Pancreas (tissue), 10 donors: ENCODE results near the gene NELFB. TPM values are rescaled to one million over a fixed set of nuclear protein-coding genes. Genes with fewer than 3 reads are reported as not detected.

Experiments used
- ATAC-seq, 4 donors: fragments of 200-7000 bp; cut with Tn5 transposase; one replicate each; pipeline versions ENCODE4 v1.8.0 to v1.9.1; 2020; ENCODE audit warnings: mild to moderate bottlenecking in 4 of 4, moderate library complexity in 4 of 4
- DNase-seq, 6 donors: peaks; one replicate each; pipeline ENCODE4 v3.0.0-alpha.2; 2020
- FAIRE-seq: peaks from 2 replicates; lab custom pipeline; 2012; peaks lifted over from hg19 to GRCh38; lab: Jason Lieb, UNC
- H3K27ac ChIP-seq, 4 donors: fragments of 200-600 bp; sonication (generic); 1 replicate in 3 of 4; 2 replicates in 1 of 4; pipeline versions ENCODE4 v1.5.0 to v1.8.0; 2020
- H3K27me3 ChIP-seq, 4 donors: fragments of 200-600 bp; one replicate each; pipeline ENCODE4 v1.8.0; 2021
- H3K36me3 ChIP-seq, 3 donors: fragments of 200-600 bp; sonication (generic) in 1 of 3; one replicate each; pipeline versions ENCODE4 v1.5.0 to v1.8.0; 2020 to 2021
- H3K4me1 ChIP-seq, 3 donors: fragments of 200-600 bp; one replicate each; pipeline ENCODE4 v1.8.0; 2021
- H3K4me3 ChIP-seq, 4 donors: fragments of 200-600 bp; sonication (generic) in 2 of 4; one replicate each; pipeline versions ENCODE4 v1.5.0 to v1.8.0; 2020 to 2021
- H3K9me3 ChIP-seq, 4 donors: fragments of 200-600 bp; one replicate each; pipeline ENCODE4 v1.8.0; 2021
- CTCF ChIP-seq, 4 donors: fragments of 200-600 bp; sonication (generic) in 3 of 4; IDR thresholded peaks; one replicate each; pipeline versions ENCODE4 v1.5.0 to v1.8.0; 2021; ENCODE audit warnings: antibody characterized with exemption in 4 of 4
- WGBS, 2 donors: extraction: QIAGEN DNeasy Blood & Tissue Kit; methylation state at CpG; one replicate each; pipeline ENCODE4 v1.1.7; 2013; 5-methylcytosine and 5-hydroxymethylcytosine counted together
- intact Hi-C, 3 donors: fragments of 100-400 bp; cut with DNase I; formaldehyde crosslinking; loops; one replicate each; pipeline versions ENCODE4 v1.11.1 to v1.14.2; 2022
- polyA plus RNA-seq, 2 donors: library from polyadenylated mRNA; stranded (reverse); fragments of 200-250 nt; gene quantifications; one replicate each; pipeline ENCODE4 v1.2.3, GENCODE V29; 2013
- total RNA-seq, 6 donors: library from RNA; stranded (reverse); fragmentation: NEBNext Ultra II Directional in 4 of 6; extraction: Animal tissue kit (Norgen Biotek cat#: 25700) in 4 of 6; gene quantifications; one replicate each; pipeline versions ENCODE4 v1.2.1 to v1.2.4, GENCODE V29; 2021 to 2023
- donor health status: healthy with polysubstance abuse.
- donor health status: DM: no; HTN: no; CAD: no; lungs with moderate emphysema.
- donor health status: DM: no; HTN: no; CAD: no.
- donor health status: control.
- donor health status: control.
- donor health status: Bipolar disorder and iron deficiency.
- donor health status: DM: yes; HTN: yes; CAD: no.
- donor health status: DM: no; HTN: no; CAD: no.
- donor health status: DM: no; HTN: no; CAD: no.
- donor health status: DM: yes; HTN: yes; CAD: no.

Gene NELFB
- total and polyA plus RNA-seq, 8 donors = 22.3 to 34.2 (median 29.5) TPM

- peaks cover 62 to 65% (median 63%) of the 10 kb centered on the region in 3 donors for H3K4me1 ChIP-seq
- H3K27ac ChIP-seq = peak overlapping the region in 3 of 4 donors; percentile 91 to 95 (median 94)
- H3K4me3 ChIP-seq = peak overlapping the region in 2 of 4 donors; percentile 57 to 62
- no peaks in the 10 kb centered on the region for H3K27me3 ChIP-seq
- WGBS, 2 donors = 76 to 80% methylated on average over 19 to 20 of the region's 20 CpGs
- no peaks in the 10 kb centered on the region for H3K36me3 ChIP-seq
- DNase-seq (peak in 5 of 6 donors; percentile 26 to 66 (median 55)), ATAC-seq (no peak), FAIRE-seq (no peak)
- TF ChIP-seq CTCF (IDR thresholded peaks at IDR 0.05) = no peak
- intact Hi-C loops = no loop called here
- H3K9me3 ChIP-seq = no peaks in the 10 kb centered on the region
Observed at GRCh38 chr9:137308057-137308619, 53.0 kb downstream of the NELFB start.

GRCh38 chr9:137309368-137310188, 54.5 kb downstream of the NELFB start:
- Histone ChIP-seq H3K27ac (peak overlapping the region; percentile 91 to 99 (median 96)), H3K9me3 (no peaks in the 10 kb centered on the region), H3K4me1 (peaks cover 49 to 56% (median 55%) of the 10 kb centered on the region in 3 donors), H3K36me3 (no peaks in the 10 kb centered on the region), H3K27me3 (no peaks in the 10 kb centered on the region), H3K4me3 (no peak overlapping the region)
- TF ChIP-seq CTCF (IDR thresholded peaks at IDR 0.05) = no peak
- WGBS, 2 donors = 70 to 71% methylated on average over 15 of the region's 15 CpGs
- no peak for FAIRE-seq
- DNase-seq = peak in 5 of 6 donors; percentile 42 to 72 (median 55)
- intact Hi-C loops = no loop called here
- no peak for ATAC-seq

- H3K36me3 ChIP-seq = no peaks in the 10 kb centered on the region
- H3K27ac ChIP-seq = peak overlapping the region; percentile 91 to 99 (median 96)
- H3K27me3 ChIP-seq = no peaks in the 10 kb centered on the region
- peaks cover 49 to 58% (median 56%) of the 10 kb centered on the region in 3 donors for H3K4me1 ChIP-seq
- FAIRE-seq (no peak), DNase-seq (peak; percentile 82 to 90 (median 88)), ATAC-seq (peak; percentile 23 to 64 (median 45))
- TF ChIP-seq CTCF (IDR thresholded peaks at IDR 0.05) = no peak
- 45 to 49% methylated on average over 18 to 20 of the region's 20 CpGs for WGBS, 2 donors
- H3K4me3 ChIP-seq = no peak overlapping the region
- no peaks in the 10 kb centered on the region for H3K9me3 ChIP-seq
- intact Hi-C loops = no loop called here
Observed at GRCh38 chr9:137310189-137311052, 55.3 kb downstream of the NELFB start.

- Histone ChIP-seq H3K4me3 (peak overlapping the region in 2 of 4 donors; percentile 2 to 27), H3K9me3 (no peaks in the 10 kb centered on the region), H3K27ac (peak overlapping the region; percentile 91 to 99 (median 96)), H3K27me3 (no peaks in the 10 kb centered on the region), H3K36me3 (no peaks in the 10 kb centered on the region), H3K4me1 (peaks cover 52 to 62% (median 57%) of the 10 kb centered on the region in 3 donors)
- WGBS, 2 donors = 14 to 21% methylated on average over 25 to 27 of the region's 27 CpGs
- FAIRE-seq = no peak
- DNase-seq = peak; percentile 94 to 99 (median 98)
- peak; percentile 71 to 80 (median 76) for ATAC-seq
- intact Hi-C loops = no loop called here
- no peak for TF ChIP-seq CTCF (IDR thresholded peaks at IDR 0.05)
Observed at GRCh38 chr9:137311171-137311985, 56.3 kb downstream of the NELFB start.
